NB4 (cell line): ENCODE measurements around the gene IQGAP1.

Experiments
- POLR2A ChIP-seq: IDR thresholded peaks from 2 replicates; pipeline ENCODE4 v1.6.1; 2011; ENCODE audit warnings: mild to moderate bottlenecking; ENCODE audit not compliant: insufficient read length; ENCODE audit errors: extremely low read depth
- TF ChIP-seq, protein P1 (sequence below): IDR thresholded peaks from 2 replicates; pipeline ENCODE4 v1.6.1; 2011; ENCODE audit warnings: low read depth, low read length

DNA sequence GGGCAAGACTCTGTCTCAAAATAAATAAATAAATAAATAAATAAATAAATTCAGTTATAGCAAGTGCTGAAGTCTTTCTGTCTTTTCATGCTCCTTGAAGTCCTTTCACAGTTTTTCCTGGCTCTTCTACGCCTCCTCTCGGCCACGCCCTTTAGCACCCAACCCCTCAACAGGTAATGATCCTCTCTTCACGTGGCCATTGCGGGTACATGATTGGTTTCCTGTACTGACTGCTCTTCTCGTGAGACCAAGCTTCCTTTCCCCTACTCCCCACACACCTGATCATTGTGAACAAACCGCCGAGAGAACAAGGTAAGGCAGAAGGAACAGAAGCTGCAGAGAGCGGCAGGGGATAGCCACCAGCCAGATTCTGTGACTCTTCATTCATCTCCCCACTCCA, 38.2 kb upstream of the IQGAP1 start:
- TF ChIP-seq POLR2A = no peak
- TF ChIP-seq, protein P1, sequence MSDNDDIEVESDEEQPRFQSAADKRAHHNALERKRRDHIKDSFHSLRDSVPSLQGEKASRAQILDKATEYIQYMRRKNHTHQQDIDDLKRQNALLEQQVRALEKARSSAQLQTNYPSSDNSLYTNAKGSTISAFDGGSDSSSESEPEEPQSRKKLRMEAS = no peak
